B cell (primary cell): ENCODE measurements around the gene TMEM131. TPM values are rescaled to one million over a fixed set of nuclear protein-coding genes. Genes with fewer than 3 reads are reported as not detected.

Experiments
- ATAC-seq: fragments of 200-7000 bp; cut with Tn5 transposase; one replicate; pipeline ENCODE4 v1.10.0; 2021; ENCODE audit warnings: low read depth, mild to moderate bottlenecking, moderate number of reproducible peaks, moderate library complexity
- CTCF ChIA-PET: fragments of 350-600 bp; sonication (Branson Sonifier 250); formaldehyde crosslinking; loops from one replicate; lab custom pipeline; 2021; ENCODE audit warnings: antibody characterized with exemption, inconsistent platforms; lab: Charles Lee
- POLR2A ChIA-PET: fragments of 350-600 bp; sonication (Branson Sonifier 250); formaldehyde crosslinking; loops from one replicate; lab custom pipeline; 2021; ENCODE audit warnings: antibody characterized with exemption; lab: Charles Lee
- DNase-seq: peaks from one replicate; pipeline ENCODE4 v3.0.0; 2013
- H2AFZ ChIP-seq: 2 replicates; pipeline ENCODE4 v1.6.1; 2012; ENCODE audit warnings: mild to moderate bottlenecking, low read depth, low read length; ENCODE audit not compliant: insufficient read depth, poor library complexity, severe bottlenecking
- H3K27ac ChIP-seq, 2 donors: 1 replicate in 1 of 2; 2 replicates in 1 of 2; pipeline ENCODE4 v1.5.1; 2012 to 2013; ENCODE audit warnings: low read length in 2 of 2, mild to moderate bottlenecking in 2 of 2, moderate library complexity in 1 of 2
- H3K27me3 ChIP-seq, 4 experiments: fragments of 200-600 bp in 1 of 4; sonication (generic) in 1 of 4; replicated peaks in 1 of 4; 1 replicate in 2 of 4; 2 replicates in 2 of 4; pipeline versions ENCODE4 v1.6.1 to v1.7.0; 2013 to 2016; ENCODE audit warnings: low read length in 3 of 4, mild to moderate bottlenecking in 2 of 4, mixed read lengths in 1 of 4, moderate library complexity in 1 of 4; ENCODE audit not compliant: insufficient read depth in 4 of 4, control insufficient read depth in 3 of 4; ENCODE audit errors: control extremely low read depth in 1 of 4
- H3K36me3 ChIP-seq, 2 experiments: replicated peaks in 1 of 2; 1 replicate in 1 of 2; 2 replicates in 1 of 2; pipeline versions ENCODE4 v1.6.1 to v1.7.1; 2013; ENCODE audit warnings: low read length in 1 of 2; ENCODE audit not compliant: insufficient read depth in 2 of 2, control insufficient read depth in 1 of 2; ENCODE audit errors: control extremely low read depth in 1 of 2, extremely low read depth in 1 of 2
- H3K4me1 ChIP-seq, 2 donors: fragments of 200-600 bp in 1 of 2; sonication (generic) in 1 of 2; 1 replicate in 1 of 2; 2 replicates in 1 of 2; pipeline versions ENCODE4 v1.5.1 to v1.6.1; 2013 to 2017; ENCODE audit warnings: low read length in 2 of 2; ENCODE audit not compliant: control insufficient read depth in 2 of 2, insufficient read depth in 2 of 2
- H3K4me2 ChIP-seq: replicated peaks from 2 replicates; pipeline ENCODE3; 2012; ENCODE audit warnings: mild to moderate bottlenecking, low read depth, low read length; ENCODE audit not compliant: poor library complexity, severe bottlenecking
- H3K4me3 ChIP-seq, 5 experiments: fragments of 200-600 bp in 1 of 5; sonication (generic) in 1 of 5; 1 replicate in 3 of 5; 2 replicates in 2 of 5; pipeline versions ENCODE4 v1.5.1 to v1.7.0; 2011 to 2016; ENCODE audit warnings: low read length in 4 of 5, mild to moderate bottlenecking in 4 of 5, low read depth in 2 of 5, control low read depth in 1 of 5, moderate library complexity in 1 of 5; ENCODE audit not compliant: insufficient read depth in 1 of 5; ENCODE audit errors: control extremely low read depth in 1 of 5, extremely low read depth in 1 of 5
- H3K79me2 ChIP-seq: fragments of 200-600 bp; sonication (generic); one replicate; pipeline ENCODE4 v1.6.0; 2016; ENCODE audit warnings: low read length; ENCODE audit not compliant: control insufficient read depth, insufficient read depth
- H3K9ac ChIP-seq: fragments of 200-600 bp; sonication (generic); 2 replicates; pipeline ENCODE4 v1.6.1; 2017; ENCODE audit warnings: mild to moderate bottlenecking, low read length, moderate library complexity
- H3K9me3 ChIP-seq, 3 donors: one replicate each; pipeline versions ENCODE4 v1.6.1 to v1.7.1; 2013; ENCODE audit warnings: low read length in 2 of 3; ENCODE audit not compliant: control insufficient read depth in 2 of 3, insufficient read depth in 1 of 3; ENCODE audit errors: control extremely low read depth in 1 of 3
- H4K20me1 ChIP-seq: 2 replicates; pipeline ENCODE4 v1.6.0; 2012; ENCODE audit warnings: mild to moderate bottlenecking, low read length; ENCODE audit not compliant: insufficient read depth, control insufficient read depth, poor library complexity, severe bottlenecking
- H3K27ac Mint-ChIP-seq: one replicate; pipeline ENCODE4 v1.8.0; 2021; ENCODE audit warnings: mixed read lengths
- H3K27me3 Mint-ChIP-seq: one replicate; pipeline ENCODE4 v1.8.0; 2021; ENCODE audit warnings: mixed read lengths
- H3K4me1 Mint-ChIP-seq: one replicate; pipeline ENCODE4 v1.8.0; 2021; ENCODE audit warnings: mixed read lengths
- H3K4me3 Mint-ChIP-seq: one replicate; pipeline ENCODE4 v1.8.0; 2021; ENCODE audit warnings: mixed read lengths
- H3K9me3 Mint-ChIP-seq: one replicate; pipeline ENCODE4 v1.8.0; 2022; ENCODE audit warnings: mixed read lengths; ENCODE audit not compliant: insufficient read depth
- CTCF ChIP-seq: fragments of 200-600 bp; IDR thresholded peaks from one replicate; pipeline ENCODE4 v1.8.0; 2022; ENCODE audit warnings: antibody characterized with exemption, mild to moderate bottlenecking
- EZH2 ChIP-seq: IDR thresholded peaks from 2 replicates; pipeline ENCODE4 v1.6.1; 2012; ENCODE audit warnings: borderline replicate concordance, low read depth, mild to moderate bottlenecking, moderate library complexity, low read length; ENCODE audit not compliant: insufficient read depth, poor library complexity, severe bottlenecking
- WGBS: methylation state at CpG from one replicate; pipeline ENCODE4 v1.1.5; 2013; ENCODE audit warnings: missing lambda C conversion rate; ENCODE audit not compliant: insufficient coverage; 5-methylcytosine and 5-hydroxymethylcytosine counted together
- intact Hi-C: fragments of 100-400 bp; cut with micrococcal nuclease; formaldehyde crosslinking; loops from one replicate; pipeline ENCODE4 v1.10.0; 2022
- polyA plus RNA-seq: library from polyadenylated mRNA; depleted of rRNA; stranded (reverse); fragments of >200 nt; gene quantifications from 2 replicates; pipeline ENCODE4 v1.2.3, GENCODE V29; 2012
- total RNA-seq, 2 donors: library from RNA; stranded (reverse); fragments of 120-200 nt in 1 of 2; gene quantifications; 1 replicate in 1 of 2; 2 replicates in 1 of 2; pipeline versions ENCODE4 v1.2.3 to v1.2.4, GENCODE V29; 2013 to 2022

The TMEM131 gene
- total and polyA plus RNA-seq, 2 donors (not counting 1 experiment from before 2014, with no cell fraction given): 24.3 to 101 TPM

- H3K4me3 ChIP-seq: peak overlapping the region in 1 of 5 experiments; percentile 7
- Mint-ChIP-seq H3K4me1 (peaks cover 83% of the 10 kb centered on the region), H3K9me3 (peaks cover 2% of the 10 kb centered on the region), H3K27ac (peak overlapping the region; percentile 77), H3K27me3 (no peaks in the 10 kb centered on the region), H3K4me3 (peak overlapping the region; percentile 82)
- ATAC-seq: peak; percentile 37
- WGBS: no CpG with 5 or more reads among the region's 4 CpGs
- peaks cover 0 to under 1% (median 0%) of the 10 kb centered on the region in 3 donors for H3K9me3 ChIP-seq
- POLR2A ChIA-PET: no interaction called here
- peaks cover 56% of the 10 kb centered on the region for H4K20me1 ChIP-seq
- H2AFZ ChIP-seq: no peak overlapping the region
- H3K4me1 ChIP-seq: peaks cover 42 to 71% of the 10 kb centered on the region in 2 donors
- TF ChIP-seq EZH2 (no peak), CTCF (no peak)
- DNase-seq: peak; percentile 55
- CTCF ChIA-PET: interaction anchor here (1.6 kb wide), 1 partner anchor 18 kb away, joined by 3 read pairs; no protein-coding TSS in a partner anchor
- H3K27me3 ChIP-seq: no peaks in the 10 kb centered on the region
- H3K9ac ChIP-seq: peak overlapping the region; percentile 9
- intact Hi-C loops: loop anchor here (5.0 kb wide), 1 partner anchor 38 kb away; no protein-coding TSS in a partner anchor
- H3K27ac ChIP-seq: peak overlapping the region in 1 of 2 donors; percentile 65
- peaks cover 100% of the 10 kb centered on the region for H3K79me2 ChIP-seq
- H3K36me3 ChIP-seq: peaks cover 0 to 2% of the 10 kb centered on the region in 2 experiments
- H3K4me2 ChIP-seq: peak overlapping the region; percentile 41
Measured at GRCh38 chr2:97953853-97954252, 41.9 kb downstream of the TMEM131 start.

- H3K27me3 ChIP-seq: no peaks in the 10 kb centered on the region
- intact Hi-C loops: loop anchor here (5.0 kb wide), 1 partner anchor 40 kb away; no protein-coding TSS in a partner anchor
- H3K36me3 ChIP-seq: peaks cover 0 to 2% of the 10 kb centered on the region in 2 experiments
- Mint-ChIP-seq H3K9me3 (no peaks in the 10 kb centered on the region), H3K4me1 (peaks cover 80% of the 10 kb centered on the region), H3K4me3 (peak overlapping the region; percentile 42), H3K27ac (peak overlapping the region; percentile 75), H3K27me3 (no peaks in the 10 kb centered on the region)
- no peak for DNase-seq
- H3K4me3 ChIP-seq: no peak overlapping the region
- ChIA-PET CTCF (no interaction called here), POLR2A (no interaction called here)
- TF ChIP-seq EZH2 (no peak), CTCF (no peak)
- H3K79me2 ChIP-seq: peaks cover 100% of the 10 kb centered on the region
- WGBS: no CpG with 5 or more reads among the region's 6 CpGs
- H3K9me3 ChIP-seq: peaks cover 0 to 1% (median 0%) of the 10 kb centered on the region in 3 donors
- H3K4me1 ChIP-seq: peaks cover 29 to 59% of the 10 kb centered on the region in 2 donors
- H3K4me2 ChIP-seq: peak overlapping the region; percentile 0
- no peak overlapping the region for H2AFZ ChIP-seq
- peaks cover 45% of the 10 kb centered on the region for H4K20me1 ChIP-seq
- no peak for ATAC-seq
- no peak overlapping the region for H3K27ac ChIP-seq
- H3K9ac ChIP-seq: no peak overlapping the region
Measured at GRCh38 chr2:97952357-97952756, 43.4 kb downstream of the TMEM131 start.
